Measurements from ENCODE around the gene CCDC172. TPM values are rescaled to one million over a fixed set of nuclear protein-coding genes. Genes with fewer than 3 reads are reported as not detected.

CCDC172 gene, protein sequence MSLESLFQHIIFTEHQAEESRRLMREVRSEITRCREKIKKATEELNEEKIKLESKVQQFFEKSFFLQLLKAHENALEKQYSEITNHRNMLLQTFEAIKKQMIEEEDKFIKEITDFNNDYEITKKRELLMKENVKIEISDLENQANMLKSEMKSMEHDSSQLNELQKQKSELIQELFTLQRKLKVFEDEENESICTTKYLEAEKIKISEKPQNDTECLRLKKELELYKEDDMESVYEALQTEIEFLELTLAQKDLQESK
- total RNA-seq: not detected in 2 replicates

DNA sequence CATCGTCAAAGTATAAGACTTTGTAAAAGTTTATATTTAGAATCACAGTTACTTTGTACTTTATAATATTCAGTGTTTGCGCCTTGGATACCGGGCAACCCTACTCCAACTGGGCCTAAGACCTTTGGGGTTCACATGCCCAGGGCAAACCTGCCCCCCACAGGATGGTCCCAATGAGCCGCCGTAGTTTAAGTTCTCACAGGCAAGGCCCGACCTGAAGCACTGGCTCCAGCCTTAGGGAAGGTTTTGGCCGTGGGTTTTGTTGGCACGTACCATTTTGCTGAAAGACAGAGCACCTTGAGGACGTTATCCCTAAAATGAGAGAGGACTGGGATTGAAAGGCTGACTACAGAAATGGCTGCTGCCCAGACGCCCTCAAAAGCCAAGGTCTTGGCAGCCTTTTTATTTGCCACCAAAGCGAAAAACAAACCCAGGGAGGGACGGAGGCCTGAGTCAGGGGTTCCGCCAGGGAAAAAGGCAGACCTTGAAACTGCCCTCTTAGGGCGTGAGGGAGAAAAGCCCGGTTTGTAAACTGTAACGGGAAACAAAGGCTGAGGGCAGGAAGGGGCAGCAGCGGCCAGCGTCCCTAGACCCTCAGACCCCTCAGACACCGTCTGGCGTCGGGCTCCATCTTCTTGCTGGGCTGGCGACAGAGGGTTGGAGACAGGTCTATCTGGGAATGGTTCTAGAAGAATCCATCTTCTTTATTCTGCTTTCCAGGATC is at the start of gene CCDC172:
CCDC172 (plus strand) TSS at position 222 of the 724 bp plus-strand sequence. CDS start 564 bp downstream, outside the sequence.

DNA sequence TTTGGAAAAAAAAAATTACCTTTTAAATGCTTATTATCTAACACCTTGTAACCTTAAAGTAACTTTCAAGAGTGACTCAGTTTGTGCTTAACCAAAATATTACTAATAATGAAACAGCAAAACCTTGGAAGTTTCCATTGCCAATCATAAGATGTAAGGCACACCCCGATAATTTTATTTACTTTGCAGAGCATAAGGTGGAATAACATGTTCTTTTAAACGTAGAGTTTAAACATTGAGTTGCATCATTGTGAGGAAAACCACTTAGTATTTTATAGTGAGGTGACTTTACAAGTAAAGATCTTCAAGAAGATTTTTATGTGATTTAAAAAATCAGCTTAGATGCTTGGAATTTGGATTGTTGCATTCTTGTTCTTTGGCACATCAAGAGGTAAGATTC is 103.4 kb downstream of the CCDC172 start, which contains the start of gene PNLIPRP3:
PNLIPRP3 (plus strand) TSS at position 177 of the 400 bp plus-strand sequence; CDS start at position 343, 166 bp downstream.

Other genes with a start within 250 kb of the CCDC172 start
- not detected in 2 replicates for gene GFRA1, start 51.2 kb upstream of the CCDC172 start, total RNA-seq
- gene PNLIPRP3, start 103.4 kb downstream of the CCDC172 start, total RNA-seq: 51.1 and 103 TPM in 2 replicates
- gene PNLIP, start 221.5 kb downstream of the CCDC172 start, total RNA-seq: not detected in 2 replicates